Measurements from ENCODE around the gene ADGRG1.

ADGRG1 gene

GRCh38 chr16:57636184-57636583, 7.8 kb downstream of the ADGRG1 start:
- DNase-seq: no peak

GRCh38 chr16:57637020-57637419, 8.6 kb downstream of the ADGRG1 start:
- no peak for DNase-seq

GRCh38 chr16:57637424-57637823, 9.0 kb downstream of the ADGRG1 start:
- no peak for DNase-seq

GRCh38 chr16:57637965-57638364, 9.5 kb downstream of the ADGRG1 start:
- no peak for DNase-seq

GRCh38 chr16:57638381-57638780, 10.0 kb downstream of the ADGRG1 start:
- no peak for DNase-seq

- DNase-seq: no peak
Measured at GRCh38 chr16:57639172-57639887, 10.9 kb downstream of the ADGRG1 start.

- DNase-seq: no peak
Measured at GRCh38 chr16:57640185-57640584, 11.8 kb downstream of the ADGRG1 start.

GRCh38 chr16:57640612-57641011, 12.2 kb downstream of the ADGRG1 start:
- DNase-seq: no peak

GRCh38 chr16:57642160-57643135, 14.0 kb downstream of the ADGRG1 start:
- no peak for DNase-seq

GRCh38 chr16:57643147-57643874, 14.9 kb downstream of the ADGRG1 start:
- DNase-seq: peak; percentile 71

GRCh38 chr16:57643910-57644309, 15.5 kb downstream of the ADGRG1 start:
- DNase-seq: no peak

- no peak for DNase-seq
Measured at GRCh38 chr16:57644383-57645014, 16.1 kb downstream of the ADGRG1 start.

GRCh38 chr16:57645169-57645568, 16.7 kb downstream of the ADGRG1 start:
- DNase-seq: no peak

- DNase-seq: peak; percentile 22
Measured at GRCh38 chr16:57645691-57646387, 17.4 kb downstream of the ADGRG1 start.

- no peak for DNase-seq
Measured at GRCh38 chr16:57646388-57647039, 18.1 kb downstream of the ADGRG1 start.

GRCh38 chr16:57647136-57647875, 18.9 kb downstream of the ADGRG1 start:
- DNase-seq: no peak

GRCh38 chr16:57648125-57648524, 19.7 kb downstream of the ADGRG1 start:
- no peak for DNase-seq

GRCh38 chr16:57648581-57649442, 20.4 kb downstream of the ADGRG1 start:
- DNase-seq: peak; percentile 63

- no peak for DNase-seq
Measured at GRCh38 chr16:57649443-57649751, 21.0 kb downstream of the ADGRG1 start.

GRCh38 chr16:57649846-57650245, 21.4 kb downstream of the ADGRG1 start:
- DNase-seq: no peak
